Measurements from ENCODE around the gene RNF141.

Gene RNF141

DNA sequence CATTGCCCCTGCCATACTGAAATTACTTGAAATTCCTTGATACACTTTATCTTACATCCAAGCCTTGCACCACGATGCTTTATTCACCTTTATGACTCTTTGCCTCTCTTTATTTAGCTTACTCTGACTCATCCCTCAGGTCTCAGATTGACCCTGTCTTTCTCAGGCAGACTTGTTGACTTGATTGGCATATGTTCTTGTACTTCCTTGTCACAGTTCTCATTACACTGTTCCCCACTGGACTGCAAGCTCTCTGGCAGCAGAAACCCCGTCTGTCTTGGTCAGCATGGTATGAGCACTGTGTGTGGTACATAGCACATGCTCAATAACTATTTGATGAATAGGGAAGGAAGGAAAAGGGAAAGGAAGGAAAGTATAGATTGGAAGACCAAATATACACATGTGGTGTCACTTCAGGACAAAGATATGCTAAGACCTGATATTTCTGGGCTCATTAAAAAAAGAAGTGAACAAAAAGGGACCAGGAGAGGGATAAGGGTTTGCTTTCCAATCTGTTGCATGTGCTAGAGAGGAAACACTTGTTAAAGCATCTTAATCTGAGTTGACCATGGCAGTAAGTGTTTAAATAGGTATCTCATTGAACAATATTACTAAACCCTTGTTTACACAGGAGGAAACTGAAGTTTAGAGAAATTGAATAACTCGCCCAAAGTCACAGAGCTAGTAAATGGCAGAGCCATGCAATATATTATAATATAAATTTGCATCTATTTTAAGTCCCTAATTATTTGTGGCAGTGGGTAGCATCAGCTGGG is 20.2 kb upstream of the RNF141 start:
- DNase-seq: no peak

- no peak for DNase-seq
Observed at GRCh38 chr11:10558288-10558687, 17.3 kb upstream of the RNF141 start.

DNA sequence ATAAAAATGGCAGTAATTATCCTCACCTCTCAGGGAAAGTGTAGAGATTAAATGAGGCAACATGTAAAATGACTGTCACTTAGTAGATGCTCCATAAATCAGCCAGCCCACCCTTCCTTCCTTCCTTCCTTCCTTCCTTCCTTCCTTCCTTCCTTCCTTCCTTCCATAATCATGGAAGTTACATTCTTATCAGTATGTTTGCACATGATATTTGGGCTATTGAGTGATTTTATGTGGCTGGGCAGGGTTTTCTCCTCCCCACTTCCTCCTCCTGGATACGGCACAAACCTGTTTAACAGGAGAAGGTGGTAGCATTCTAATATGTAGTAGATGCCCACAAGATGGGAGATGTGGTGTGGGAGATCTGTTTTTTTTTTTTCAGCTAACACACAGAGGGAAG is 15.6 kb upstream of the RNF141 start:
- DNase-seq: no peak

DNA sequence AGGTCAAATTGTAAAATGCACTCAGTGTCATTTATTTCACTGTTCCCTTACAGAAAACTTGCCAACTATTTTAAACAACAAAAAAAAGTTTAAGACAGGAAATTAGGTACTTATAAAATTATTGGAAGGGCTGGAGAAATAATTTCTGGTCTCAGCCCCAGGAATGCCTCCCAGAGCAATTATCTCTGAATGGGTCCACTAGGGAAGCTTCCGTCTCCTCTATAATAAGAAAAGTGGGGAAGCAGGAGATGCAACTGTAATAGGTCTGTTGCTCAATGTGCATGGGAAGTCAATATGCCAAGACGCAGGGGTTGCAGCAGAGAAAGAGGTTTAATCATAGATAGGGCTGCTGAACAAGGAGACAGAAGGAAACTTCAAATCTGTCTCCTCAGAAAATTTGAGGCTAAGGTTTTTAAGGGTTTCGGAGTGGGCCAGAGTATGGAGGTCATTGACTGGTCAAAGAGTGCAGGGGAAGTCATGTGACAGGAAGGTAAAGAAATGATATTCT is 10.9 kb upstream of the RNF141 start:
- DNase-seq: peak in 1 of 2 donors; percentile 12

DNA sequence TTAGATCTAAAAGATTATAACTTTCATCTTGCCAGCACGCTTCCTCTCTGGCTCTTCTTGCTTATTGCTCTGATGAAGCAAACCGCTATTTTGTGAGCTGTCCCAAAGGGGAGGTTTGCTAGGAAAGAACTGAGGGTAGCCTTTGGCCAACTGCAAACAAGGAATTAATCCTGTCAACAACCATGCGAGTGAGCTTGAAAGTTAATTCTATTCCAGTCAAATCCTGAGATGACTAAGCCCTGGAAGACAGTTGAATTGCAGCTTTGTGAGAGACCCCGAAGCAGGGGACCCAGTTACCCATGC is 10.3 kb upstream of the RNF141 start:
- no peak for DNase-seq

GRCh38 chr11:10550503-10551289 is 9.7 kb upstream of the RNF141 start:
- no peak for DNase-seq

DNA sequence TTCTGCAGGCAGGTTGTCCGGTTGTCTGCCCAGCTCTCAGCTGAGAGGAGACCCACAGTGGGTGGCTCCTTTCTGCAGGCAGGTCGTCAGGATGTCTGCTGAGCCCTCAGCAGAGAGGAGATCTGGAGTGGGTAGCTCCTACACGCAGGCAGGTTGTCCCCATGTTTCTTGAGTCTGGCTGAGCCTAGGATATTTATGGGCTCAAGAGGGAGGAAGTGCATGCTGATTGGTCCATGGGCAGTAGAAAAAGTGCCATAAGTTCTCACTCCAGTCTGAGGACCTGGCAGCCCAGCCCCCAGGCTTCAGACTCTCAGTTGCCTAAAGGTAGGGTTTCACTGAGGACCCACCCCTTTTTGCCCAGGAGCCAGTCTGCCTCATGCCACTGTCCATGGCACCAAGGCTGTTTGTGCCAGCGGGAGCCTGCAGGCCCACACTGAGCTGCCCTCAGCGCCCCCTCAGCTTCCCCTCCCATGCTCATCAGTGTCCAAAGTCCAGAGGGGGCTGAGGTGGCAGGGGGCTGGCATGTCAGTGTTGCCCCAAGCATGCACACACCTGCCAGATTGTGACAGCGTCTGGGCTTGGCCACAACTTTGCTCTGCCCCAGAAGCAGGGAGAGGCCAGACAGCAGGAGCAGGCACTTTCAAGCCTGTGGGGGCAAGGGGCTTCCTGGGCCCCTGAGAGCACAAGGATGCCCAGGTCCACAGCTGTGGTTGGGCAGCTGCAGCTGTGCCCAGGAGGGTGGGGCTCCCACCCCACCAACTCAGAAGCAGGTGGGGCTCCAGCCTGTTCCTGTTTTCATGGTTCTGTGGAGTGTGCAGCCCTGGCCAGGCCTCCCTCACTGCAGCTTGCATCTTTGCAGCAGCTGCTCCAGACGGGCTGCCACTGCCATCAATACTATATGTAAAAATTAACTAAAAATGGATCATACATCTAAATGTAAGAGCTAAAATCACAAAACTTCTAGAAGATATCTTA is 3.8 kb upstream of the RNF141 start:
- no peak for DNase-seq

GRCh38 chr11:10543782-10544181 is 2.8 kb upstream of the RNF141 start:
- no peak for DNase-seq

- DNase-seq: no peak
Observed at GRCh38 chr11:10542776-10543175, 1.8 kb upstream of the RNF141 start.

GRCh38 chr11:10541561-10541930 is 559 bp upstream of the RNF141 start:
- DNase-seq: no peak

DNA sequence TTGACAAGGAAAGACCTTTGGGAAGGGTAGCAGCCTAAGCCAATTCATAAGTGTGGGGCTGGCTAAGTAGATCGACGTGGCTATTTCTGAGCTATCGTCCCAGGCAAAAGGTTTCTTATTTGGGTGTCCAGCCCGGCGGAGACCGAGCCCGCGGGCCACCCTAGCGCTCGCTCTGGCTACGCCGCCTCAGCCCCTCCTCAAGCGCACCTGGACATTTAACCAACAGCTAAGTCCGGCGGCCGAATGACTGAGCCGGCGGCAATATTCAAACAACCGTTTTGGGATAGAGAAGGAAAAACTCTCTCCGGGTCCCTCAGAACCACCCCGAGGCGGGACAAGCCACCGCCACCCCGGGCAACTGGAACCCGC is 457 bp downstream of the RNF141 start:
- no peak for DNase-seq

- DNase-seq: no peak
Observed at GRCh38 chr11:10539339-10539738, 1.6 kb downstream of the RNF141 start.

DNA sequence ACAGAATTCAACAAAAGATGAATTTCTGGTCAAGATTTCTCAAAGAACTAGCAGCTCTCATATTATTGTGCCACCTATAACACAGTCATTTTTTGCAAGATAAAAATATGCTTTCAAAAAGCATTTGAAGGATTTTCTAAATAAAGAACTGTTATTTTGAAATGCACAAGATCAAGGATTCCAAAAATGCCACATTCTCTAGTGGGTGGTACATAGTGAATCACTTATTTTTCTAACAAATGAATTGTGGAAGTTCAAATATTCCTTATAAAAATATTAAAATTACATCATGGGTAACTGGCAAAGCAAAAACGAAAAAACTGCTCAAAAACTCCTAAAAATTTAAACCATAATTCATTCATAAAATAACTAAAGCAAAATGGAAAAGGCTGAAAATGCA is 2.1 kb downstream of the RNF141 start:
- DNase-seq: no peak

- DNase-seq: no peak
Observed at GRCh38 chr11:10537600-10537999, 3.4 kb downstream of the RNF141 start.

- no peak for DNase-seq
Observed at GRCh38 chr11:10534316-10534715, 6.7 kb downstream of the RNF141 start.

- DNase-seq: no peak
Observed at GRCh38 chr11:10533323-10533722, 7.7 kb downstream of the RNF141 start.

- DNase-seq: no peak
Observed at GRCh38 chr11:10532526-10532925, 8.5 kb downstream of the RNF141 start.

DNA sequence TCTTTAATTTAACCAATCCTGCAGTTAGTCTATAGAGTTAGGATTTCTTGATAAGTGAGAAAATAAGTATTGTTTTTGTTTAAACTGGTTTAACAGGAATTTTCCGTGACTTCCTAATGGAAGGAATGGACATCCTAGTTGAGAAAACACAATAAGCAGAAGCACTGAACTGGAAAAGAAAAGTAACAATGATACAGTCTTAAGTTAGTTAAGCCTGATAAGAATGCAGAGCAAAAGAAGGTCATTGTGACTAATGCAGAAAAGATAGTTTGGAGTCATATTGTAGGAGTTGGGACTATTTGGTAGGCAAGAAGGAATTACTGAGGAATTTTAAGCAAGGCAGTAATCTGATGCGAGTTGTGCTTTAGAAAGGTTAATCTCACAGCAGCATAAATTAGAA is 11.7 kb downstream of the RNF141 start:
- no peak for DNase-seq

GRCh38 chr11:10528121-10528520 is 12.9 kb downstream of the RNF141 start:
- DNase-seq: no peak

- no peak for DNase-seq
Observed at GRCh38 chr11:10526974-10527918, 13.7 kb downstream of the RNF141 start.

DNA sequence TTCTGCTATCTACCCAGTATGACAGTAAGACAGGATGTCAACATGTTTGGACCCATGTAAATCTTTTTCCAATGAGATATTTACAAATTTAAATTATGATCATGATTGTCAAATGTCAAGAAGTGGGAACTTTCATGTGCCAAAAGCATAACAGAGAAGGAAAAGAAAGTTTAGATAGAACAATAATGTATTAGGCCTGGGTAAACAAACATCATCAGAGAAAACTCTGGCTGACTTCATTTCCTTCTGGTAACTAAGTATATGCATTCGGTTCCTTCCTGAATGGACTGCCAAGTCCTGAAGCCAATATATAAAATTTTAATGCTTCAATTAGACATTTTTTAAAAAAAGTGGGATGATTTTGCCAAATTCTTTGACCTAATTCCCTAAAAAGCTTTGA is 16.5 kb downstream of the RNF141 start:
- no peak for DNase-seq

- DNase-seq: no peak
Observed at GRCh38 chr11:10522921-10523320, 18.1 kb downstream of the RNF141 start.
